Gastrocnemius medialis (tissue), 4 donors: ENCODE results near the gene SEPHS2. TPM values are rescaled to one million over a fixed set of nuclear protein-coding genes. Genes with fewer than 3 reads are reported as not detected.

Experiments
- ATAC-seq, 2 donors: fragments of 150-250 bp; one replicate each; pipeline ENCODE4 v1.9.1; 2016
- DNase-seq, 2 donors: peaks; one replicate each; pipeline ENCODE4 v3.0.0-alpha.2; 2019
- H3K27ac ChIP-seq, 4 donors: fragments of 200-600 bp; sonication (generic); 1 replicate in 1 of 4; 2 replicates in 3 of 4; pipeline ENCODE4 v1.5.1; 2016 to 2018; ENCODE audit warnings: mild to moderate bottlenecking in 2 of 4, moderate library complexity in 1 of 4
- H3K27me3 ChIP-seq, 3 donors: fragments of 200-600 bp; sonication (generic) in 2 of 3; 1 replicate in 1 of 3; 2 replicates in 2 of 3; pipeline versions ENCODE4 v1.5.1 to v1.6.0; 2016 to 2019; ENCODE audit warnings: mild to moderate bottlenecking in 1 of 3, moderate library complexity in 1 of 3
- H3K36me3 ChIP-seq, 2 donors: fragments of 200-600 bp; sonication (generic) in 1 of 2; one replicate each; pipeline ENCODE4 v1.5.1; 2017 to 2018
- H3K4me1 ChIP-seq, 2 donors: fragments of 200-600 bp; sonication (generic) in 1 of 2; one replicate each; pipeline ENCODE4 v1.5.1; 2016 to 2017; ENCODE audit warnings: mild to moderate bottlenecking in 2 of 2
- H3K4me3 ChIP-seq, 4 donors: fragments of 200-600 bp; sonication (generic) in 3 of 4; 1 replicate in 1 of 4; 2 replicates in 3 of 4; pipeline ENCODE4 v1.5.1; 2016 to 2019; ENCODE audit warnings: mild to moderate bottlenecking in 2 of 4
- H3K9me3 ChIP-seq, 3 donors: fragments of 200-600 bp; sonication (generic) in 2 of 3; 1 replicate in 1 of 3; 2 replicates in 2 of 3; pipeline ENCODE4 v1.5.1; 2016 to 2019
- CTCF ChIP-seq, 5 experiments: fragments of 450-650 bp in 3 of 5; fragments of 200-600 bp in 2 of 5; sonication (generic) in 2 of 5; IDR thresholded peaks in 4 of 5; conservative IDR thresholded peaks in 1 of 5; 1 replicate in 4 of 5; 2 replicates in 1 of 5; pipeline ENCODE4 v1.5.1; 2016 to 2019; ENCODE audit warnings: antibody characterized with exemption in 5 of 5, mild to moderate bottlenecking in 3 of 5, moderate library complexity in 3 of 5
- POLR2A ChIP-seq, 2 donors: fragments of 450-650 bp; IDR thresholded peaks; one replicate each; pipeline ENCODE4 v1.6.1; 2017; ENCODE audit warnings: antibody characterized with exemption in 2 of 2, mild to moderate bottlenecking in 2 of 2, moderate library complexity in 2 of 2
- in situ Hi-C, 4 donors: fragments of 200-750 bp; cut with MboI; loops; one replicate each; pipeline versions ENCODE4 v1.15.0 to v1.8.0; 2017; ENCODE audit warnings: low sequenced_read_pairs in 4 of 4
- intact Hi-C: fragments of 100-400 bp; cut with DNase I; formaldehyde crosslinking; loops from one replicate; pipeline ENCODE4 v1.15.1; 2023; ENCODE audit warnings: low total_unique reads
- total RNA-seq, 4 donors: library from RNA; depleted of rRNA; stranded (reverse); fragments of >200 nt; gene quantifications; one replicate each; pipeline versions ENCODE4 v1.1.0 to v1.2.3, GENCODE V29; 2016

Gene SEPHS2
- total RNA-seq, 4 donors from 2014 or later: 23.7 to 29.5 (median 27.4) TPM

GRCh38 chr16:30444231-30445148, 1.2 kb downstream of the SEPHS2 start:
- in situ Hi-C loops: loop anchor here in 1 of 4 donors (10.0 to 25.0 kb wide), 2 partner anchors 90 to 193 kb away; partner anchors contain the start of gene ZNF747
- TF ChIP-seq POLR2A (IDR thresholded peaks at IDR 0.05) (no peak), CTCF (IDR thresholded peaks at IDR 0.05 in 4 of 5, conservative IDR thresholded peaks at IDR 0.05 in 1 of 5) (no peak)
- DNase-seq (no peak), ATAC-seq (no peak)
- no peaks in the 10 kb centered on the region for H3K36me3 ChIP-seq
- H3K4me3 ChIP-seq: peak overlapping the region; percentile 89 to 100 (median 95)
- H3K9me3 ChIP-seq: no peaks in the 10 kb centered on the region
- H3K27ac ChIP-seq: peak overlapping the region; percentile 97 to 100 (median 98)
- intact Hi-C loops: loop anchor here (1.0 to 2.0 kb wide), 2 partner anchors 14 to 82 kb away; partner anchors contain the start of genes DCTPP1 and ZNF768
- H3K27me3 ChIP-seq: no peaks in the 10 kb centered on the region
- H3K4me1 ChIP-seq: peaks cover 20 to 21% of the 10 kb centered on the region in 2 donors

GRCh38 chr16:30443631-30444030, 2.0 kb downstream of the SEPHS2 start:
- peak overlapping the region in 3 of 4 donors; percentile 18 to 100 (median 97) for H3K27ac ChIP-seq
- H3K36me3 ChIP-seq: no peaks in the 10 kb centered on the region
- no peaks in the 10 kb centered on the region for H3K9me3 ChIP-seq
- H3K4me1 ChIP-seq: peaks cover 20 to 21% of the 10 kb centered on the region in 2 donors
- ATAC-seq (no peak), DNase-seq (no peak)
- TF ChIP-seq CTCF (IDR thresholded peaks at IDR 0.05 in 4 of 5, conservative IDR thresholded peaks at IDR 0.05 in 1 of 5) (no peak), POLR2A (IDR thresholded peaks at IDR 0.05) (peak in 1 of 2 donors; percentile 6)
- intact Hi-C loops (loop anchor here (2.0 kb wide), 1 partner anchor 83 kb away; the partner anchor contains the start of gene ZNF768), in situ Hi-C loops (loop anchor here in 1 of 4 donors (10.0 to 25.0 kb wide), 2 partner anchors 91 to 194 kb away; partner anchors contain the start of gene ZNF747)
- no peaks in the 10 kb centered on the region for H3K27me3 ChIP-seq
- H3K4me3 ChIP-seq: peak overlapping the region in 3 of 4 donors; percentile 12 to 95 (median 95)

GRCh38 chr16:30439720-30440348, 5.8 kb downstream of the SEPHS2 start:
- Histone ChIP-seq H3K36me3 (no peaks in the 10 kb centered on the region), H3K27ac (no peak overlapping the region), H3K9me3 (no peaks in the 10 kb centered on the region), H3K27me3 (no peaks in the 10 kb centered on the region), H3K4me3 (no peak overlapping the region), H3K4me1 (peaks cover 18 to 19% of the 10 kb centered on the region in 2 donors)
- ATAC-seq: no peak
- no peak for DNase-seq
- in situ Hi-C loops: loop anchor here (10.0 to 25.0 kb wide), 4 partner anchors 85 to 197 kb away; partner anchors contain the start of genes ZNF747 (in 2 of the 4) and ZNF768 (in 2 of the 4)
- TF ChIP-seq CTCF (IDR thresholded peaks at IDR 0.05 in 4 of 5, conservative IDR thresholded peaks at IDR 0.05 in 1 of 5) (no peak), POLR2A (IDR thresholded peaks at IDR 0.05) (no peak)
- intact Hi-C loops: no loop called here

- Histone ChIP-seq H3K4me3 (no peak overlapping the region), H3K27me3 (no peaks in the 10 kb centered on the region), H3K4me1 (peaks cover 8 to 9% of the 10 kb centered on the region in 2 donors), H3K9me3 (no peaks in the 10 kb centered on the region), H3K27ac (no peak overlapping the region), H3K36me3 (no peaks in the 10 kb centered on the region)
- intact Hi-C loops: no loop called here
- no peak for TF ChIP-seq CTCF (IDR thresholded peaks at IDR 0.05 in 4 of 5, conservative IDR thresholded peaks at IDR 0.05 in 1 of 5)
- TF ChIP-seq POLR2A (IDR thresholded peaks at IDR 0.05): no peak
- ATAC-seq (no peak), DNase-seq (no peak)
- in situ Hi-C loops: loop anchor here (10.0 to 25.0 kb wide), 4 partner anchors 86 to 198 kb away; partner anchors contain the start of genes ZNF768 (in 2 of the 4) and ZNF747 (in 1 of the 4)
These were observed 6.8 kb downstream of the SEPHS2 start for GRCh38 chr16:30438835-30439234.
